Kidney (tissue), 14 donors: ENCODE results near the gene ZFR2. TPM values are rescaled to one million over a fixed set of nuclear protein-coding genes. Genes with fewer than 3 reads are reported as not detected.
"Not testable (repeated sequence)": the region's sequence is repeated elsewhere in the genome, so short reads cannot be mapped to it uniquely, and the experiment has no call there.

Experiments
- DNase-seq, 5 donors: peaks; one replicate each; pipeline ENCODE4 v3.0.0-alpha.2; 2013 to 2020
- FAIRE-seq: peaks from 2 replicates; lab custom pipeline; 2012; peaks lifted over from hg19 to GRCh38; lab: Jason Lieb, UNC
- H3K27ac ChIP-seq, 2 donors: one replicate each; pipeline ENCODE4 v1.7.0; 2013; ENCODE audit warnings: low read depth in 2 of 2, low read length in 2 of 2, inconsistent platforms in 1 of 2
- H3K27me3 ChIP-seq: one replicate; pipeline ENCODE4 v1.7.1; 2013; ENCODE audit warnings: low read length, inconsistent platforms; ENCODE audit not compliant: control insufficient read depth, insufficient read depth
- H3K36me3 ChIP-seq, 3 donors: one replicate each; pipeline versions ENCODE4 v1.7.0 to v1.7.1; 2013; ENCODE audit warnings: low read length in 3 of 3, control low read depth in 1 of 3, inconsistent platforms in 1 of 3; ENCODE audit not compliant: insufficient read depth in 3 of 3, control insufficient read depth in 2 of 3
- H3K4me1 ChIP-seq, 3 donors: one replicate each; pipeline versions ENCODE4 v1.7.0 to v1.7.1; 2013; ENCODE audit warnings: low read length in 3 of 3, inconsistent platforms in 1 of 3, low read depth in 1 of 3; ENCODE audit not compliant: control insufficient read depth in 2 of 3, insufficient read depth in 2 of 3
- H3K4me3 ChIP-seq, 3 donors: one replicate each; pipeline versions ENCODE4 v1.7.0 to v1.8.1; 2013; ENCODE audit warnings: low read length in 3 of 3, control low read depth in 1 of 3, inconsistent platforms in 1 of 3
- H3K9ac ChIP-seq, 3 donors: one replicate each; pipeline versions ENCODE4 v1.7.0 to v1.7.1; 2013; ENCODE audit warnings: low read length in 3 of 3, control low read depth in 1 of 3, inconsistent platforms in 1 of 3
- H3K9me3 ChIP-seq, 3 donors: one replicate each; pipeline versions ENCODE4 v1.7.0 to v1.7.1; 2013; ENCODE audit warnings: low read length in 3 of 3, control low read depth in 1 of 3, inconsistent platforms in 1 of 3; ENCODE audit not compliant: control insufficient read depth in 2 of 3, insufficient read depth in 1 of 3
- intact Hi-C: fragments of 100-400 bp; cut with DNase I; formaldehyde crosslinking; loops from one replicate; pipeline ENCODE4 v1.11.1; 2022
- polyA plus RNA-seq: library from polyadenylated mRNA; stranded (reverse); fragments of 350-450 nt; fragmentation: Illumina TruSeq; extraction: RNeasy Lipid Tissue Mini Kit (QIAGEN cat#74804); gene quantifications from one replicate; pipeline ENCODE4 v1.2.3, GENCODE V29; 2014; ENCODE audit warnings: low read depth, low replicate concordance; ENCODE audit not compliant: insufficient read depth
- total RNA-seq: library from RNA; stranded (reverse); fragmentation: NEBNext Ultra II Directional; extraction: Animal tissue kit (Norgen Biotek cat#: 25700); gene quantifications from one replicate; pipeline ENCODE4 v1.2.1, GENCODE V29; 2021
- TF ChIP-seq, protein P1 (sequence below): IDR thresholded peaks from 3 replicates; pipeline ENCODE4 v1.5.1; 2012; ENCODE audit warnings: mild to moderate bottlenecking, moderate library complexity, borderline replicate concordance; ENCODE audit not compliant: insufficient read depth; ENCODE audit errors: extremely low read depth
- donor health status: control.
- donor health status: control.
- donor health status: control.
- donor health status: control.
- donor health status: control.
- donor health status: DM: yes; HTN: yes; CAD: no.
- donor health status: Normal renal cell carcinoma (clear cell type).

ZFR2 gene
- total and polyA plus RNA-seq, 2 donors from 2014 or later, result 0.22 TPM; not detected in 1

- no peaks in the 10 kb centered on the region for H3K36me3 ChIP-seq
- no peaks in the 10 kb centered on the region for H3K27me3 ChIP-seq
- no peak for FAIRE-seq
- H3K4me3 ChIP-seq, result no peak overlapping the region
- no peak for DNase-seq
- no peaks in the 10 kb centered on the region for H3K4me1 ChIP-seq
- no peak overlapping the region for H3K27ac ChIP-seq
- TF ChIP-seq, protein P1, sequence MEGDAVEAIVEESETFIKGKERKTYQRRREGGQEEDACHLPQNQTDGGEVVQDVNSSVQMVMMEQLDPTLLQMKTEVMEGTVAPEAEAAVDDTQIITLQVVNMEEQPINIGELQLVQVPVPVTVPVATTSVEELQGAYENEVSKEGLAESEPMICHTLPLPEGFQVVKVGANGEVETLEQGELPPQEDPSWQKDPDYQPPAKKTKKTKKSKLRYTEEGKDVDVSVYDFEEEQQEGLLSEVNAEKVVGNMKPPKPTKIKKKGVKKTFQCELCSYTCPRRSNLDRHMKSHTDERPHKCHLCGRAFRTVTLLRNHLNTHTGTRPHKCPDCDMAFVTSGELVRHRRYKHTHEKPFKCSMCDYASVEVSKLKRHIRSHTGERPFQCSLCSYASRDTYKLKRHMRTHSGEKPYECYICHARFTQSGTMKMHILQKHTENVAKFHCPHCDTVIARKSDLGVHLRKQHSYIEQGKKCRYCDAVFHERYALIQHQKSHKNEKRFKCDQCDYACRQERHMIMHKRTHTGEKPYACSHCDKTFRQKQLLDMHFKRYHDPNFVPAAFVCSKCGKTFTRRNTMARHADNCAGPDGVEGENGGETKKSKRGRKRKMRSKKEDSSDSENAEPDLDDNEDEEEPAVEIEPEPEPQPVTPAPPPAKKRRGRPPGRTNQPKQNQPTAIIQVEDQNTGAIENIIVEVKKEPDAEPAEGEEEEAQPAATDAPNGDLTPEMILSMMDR, result no peak
- H3K9me3 ChIP-seq, result peaks cover 0 to 6% (median 0%) of the 10 kb centered on the region in 3 donors
- no peak overlapping the region for H3K9ac ChIP-seq
- intact Hi-C loops, result no loop called here
These were observed 29.6 kb upstream of the ZFR2 start for GRCh38 chr19:3898426-3898825.

GRCh38 chr19:3897936-3898335 is 29.1 kb upstream of the ZFR2 start:
- no peak overlapping the region for H3K27ac ChIP-seq
- no peak overlapping the region for H3K4me3 ChIP-seq
- FAIRE-seq (no peak), DNase-seq (no peak)
- no peak overlapping the region for H3K9ac ChIP-seq
- TF ChIP-seq, protein P1, result no peak
- intact Hi-C loops, result no loop called here
- H3K9me3 ChIP-seq, result peaks cover 0 to 6% (median 0%) of the 10 kb centered on the region in 3 donors
- H3K36me3 ChIP-seq, result no peaks in the 10 kb centered on the region
- H3K27me3 ChIP-seq, result no peaks in the 10 kb centered on the region
- H3K4me1 ChIP-seq, result no peaks in the 10 kb centered on the region

DNA sequence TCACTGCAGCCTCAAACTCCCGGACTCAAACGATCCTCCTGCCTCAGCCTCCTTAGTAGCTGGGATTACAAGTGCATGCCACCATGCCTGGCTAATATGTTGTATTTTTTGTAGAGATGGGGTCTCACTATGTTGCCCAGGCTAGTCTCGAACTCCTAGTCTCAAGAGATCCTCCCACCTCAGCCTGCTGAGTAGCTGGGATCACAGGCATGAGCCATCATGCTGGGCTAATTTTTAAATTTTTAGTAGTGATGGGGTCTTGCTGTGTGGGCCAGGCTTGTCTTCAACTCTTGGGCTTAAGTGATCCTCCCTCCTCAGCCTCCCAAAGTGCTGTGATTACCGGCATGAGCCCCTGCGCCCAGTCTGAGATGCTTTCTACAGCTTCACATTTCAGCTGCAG is 26.9 kb upstream of the ZFR2 start:
- Histone ChIP-seq H3K27me3 (no peaks in the 10 kb centered on the region), H3K4me3 (no peak overlapping the region), H3K36me3 (no peaks in the 10 kb centered on the region), H3K27ac (no peak overlapping the region), H3K4me1 (no peaks in the 10 kb centered on the region), H3K9me3 (peaks cover 0 to 6% (median 0%) of the 10 kb centered on the region in 3 donors), H3K9ac (no peak overlapping the region)
- DNase-seq (no peak), FAIRE-seq (no peak)
- TF ChIP-seq, protein P1, result no peak
- intact Hi-C loops, result no loop called here

GRCh38 chr19:3894959-3895358 is 26.1 kb upstream of the ZFR2 start:
- intact Hi-C loops, H3K4me3 ChIP-seq, H3K9ac ChIP-seq, H3K4me1 ChIP-seq, DNase-seq, H3K36me3 ChIP-seq, H3K9me3 ChIP-seq, H3K27me3 ChIP-seq, H3K27ac ChIP-seq, FAIRE-seq: not testable (repeated sequence)
